Measurements from ENCODE around the gene C11orf98.
A peak's percentile ranks its signal among the peaks of the same experiment; 100 is the strongest.
"Not testable (repeated sequence)": the region's sequence is repeated elsewhere in the genome, so short reads cannot be mapped to it uniquely, and the experiment has no call there.

Gene C11orf98

DNA sequence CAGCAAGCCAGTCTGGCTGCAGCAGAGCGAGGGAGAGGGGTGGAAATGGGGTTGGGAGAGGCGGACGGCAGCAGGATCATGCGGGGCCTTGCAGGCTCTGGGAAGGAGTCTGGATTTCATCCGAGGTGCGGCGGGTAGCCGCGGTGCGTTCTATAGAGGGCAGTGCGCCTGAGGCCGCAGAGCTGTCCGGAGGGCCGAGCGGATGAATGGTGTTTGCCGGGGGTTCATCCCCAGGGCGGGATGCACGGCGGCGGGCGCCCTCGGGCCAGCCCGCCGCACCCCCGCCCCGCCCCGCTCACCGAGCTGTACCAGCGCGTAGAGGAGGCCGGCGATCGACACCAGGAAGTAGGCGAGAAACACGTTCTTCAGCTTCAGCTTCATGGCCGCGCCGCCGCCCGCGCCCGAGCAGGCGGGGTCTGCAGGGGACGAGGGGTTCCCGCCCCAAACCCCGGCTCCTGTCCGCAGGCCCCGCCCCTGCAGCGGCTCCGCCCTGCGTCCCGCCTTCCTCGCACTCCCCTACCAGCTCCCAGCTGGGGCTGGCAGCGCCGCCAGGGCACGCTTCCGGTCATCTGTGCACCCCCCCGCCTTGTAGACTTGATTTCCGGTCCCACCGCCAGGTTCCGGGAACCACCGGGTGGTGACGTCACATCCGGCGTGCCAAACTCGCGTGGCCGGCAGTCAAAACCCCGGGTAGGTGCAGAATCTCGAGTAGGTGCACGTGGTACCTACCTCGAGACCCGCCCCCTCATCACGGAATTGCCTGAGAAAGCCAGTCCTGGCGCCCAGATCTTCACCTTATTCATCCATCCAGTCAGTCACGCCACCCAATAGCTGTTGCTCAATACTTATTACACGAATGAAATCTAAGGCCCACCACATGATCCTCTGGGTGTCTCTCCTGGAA is 43.2 kb downstream of the C11orf98 start, which contains the start of gene B3GAT3:
Gene B3GAT3 (minus strand): TSS at position 420 of the 904 bp plus-strand sequence. CDS start 39 bp downstream, at position 381.
- peak; percentile 99 for DNase-seq
- no peaks in the 10 kb centered on the region for H3K9me3 ChIP-seq (replicated peaks; ENCODE audit: insufficient read depth, low read length)
- TF ChIP-seq EZH2 (optimal IDR thresholded peaks at IDR 0.05; ENCODE audit: low read depth, low read length) (no peak), CTCF (IDR thresholded peaks at IDR 0.05; ENCODE audit: low read length) (no peak), EZH2phosphoT487 (IDR thresholded peaks at IDR 0.05; ENCODE audit: low read length) (no peak)
- H3K9ac ChIP-seq (ENCODE audit: low read length): peak within 1 kb of the TSS; percentile 73
- H3K9me2 ChIP-seq (replicated peaks; ENCODE audit: insufficient read depth, low read length): no peaks in the 10 kb centered on the region
- peaks cover 10% of the 10 kb centered on the region for H3K4me1 ChIP-seq (ENCODE audit: low read length)
- peaks cover 14% of the 10 kb centered on the region for H3K79me2 ChIP-seq (ENCODE audit: low read length)
- 0 out of 2 replicates have a peak, but pooled peaks cover under 1% of the 10 kb centered on the region for H3K36me3 ChIP-seq (replicated peaks; ENCODE audit: insufficient read depth, low read length)
- peak within 1 kb of the TSS; percentile 80 for H3K4me3 ChIP-seq (ENCODE audit: low read length)
- peak within 1 kb of the TSS; percentile 55 for H3K4me2 ChIP-seq (ENCODE audit: low read depth, low read length)
- H3K27me3 ChIP-seq (replicated peaks; ENCODE audit: insufficient read depth, low read length): no peaks in the 10 kb centered on the region
- H3F3A ChIP-seq (ENCODE audit: insufficient read depth, low read length): peaks cover 25% of the 10 kb centered on the region
- H2AFZ ChIP-seq (ENCODE audit: low read length): peak within 1 kb of the TSS; percentile 35
- H3K27ac ChIP-seq (ENCODE audit: low read length): peak within 1 kb of the TSS; percentile 59; the same call in 1 of the 2 replicates
- no peaks in the 10 kb centered on the region for H4K20me1 ChIP-seq (ENCODE audit: insufficient read depth, low read length)

DNA sequence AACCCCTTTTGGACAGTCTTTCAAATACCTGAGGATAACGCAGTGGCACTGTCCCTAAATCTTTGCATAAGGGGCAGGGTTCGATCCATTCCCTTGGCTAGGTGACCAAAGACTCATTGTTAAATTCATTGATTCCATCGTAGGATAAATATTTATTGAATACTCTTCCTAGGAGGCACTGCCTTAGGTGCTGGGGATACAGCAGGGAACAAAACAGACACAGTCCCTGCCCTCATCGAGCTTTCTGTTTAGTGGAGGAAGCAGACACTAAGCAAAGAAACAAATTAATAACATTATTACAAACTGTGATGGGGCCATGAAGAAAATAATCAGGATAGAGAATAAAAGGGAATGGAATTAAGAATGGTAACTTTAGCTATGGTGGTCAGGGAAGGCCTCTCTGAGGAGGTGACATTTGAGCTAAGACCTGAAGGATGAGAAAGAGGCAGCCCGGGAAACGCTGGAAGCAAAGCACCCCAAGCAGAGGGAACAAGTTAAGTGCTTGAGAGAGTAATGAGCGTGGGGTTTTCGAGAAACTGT is 43.9 kb downstream of the C11orf98 start:
- Histone ChIP-seq H3K9ac (ENCODE audit: low read length) (peak overlapping the region; percentile 73), H4K20me1 (ENCODE audit: insufficient read depth, low read length) (no peaks in the 10 kb centered on the region), H3F3A (ENCODE audit: insufficient read depth, low read length) (peaks cover 25% of the 10 kb centered on the region), H3K27me3 (replicated peaks; ENCODE audit: insufficient read depth, low read length) (no peaks in the 10 kb centered on the region), H3K9me3 (replicated peaks; ENCODE audit: insufficient read depth, low read length) (no peaks in the 10 kb centered on the region), H3K4me2 (ENCODE audit: low read depth, low read length) (peak overlapping the region; percentile 55), H2AFZ (ENCODE audit: low read length) (peak overlapping the region; percentile 35), H3K4me3 (ENCODE audit: low read length) (peak overlapping the region; percentile 80), H3K9me2 (replicated peaks; ENCODE audit: insufficient read depth, low read length) (no peaks in the 10 kb centered on the region), H3K79me2 (ENCODE audit: low read length) (peaks cover 14% of the 10 kb centered on the region), H3K27ac (ENCODE audit: low read length) (peak overlapping the region; percentile 59; the same call in 1 of the 2 replicates), H3K4me1 (ENCODE audit: low read length) (peaks cover 10% of the 10 kb centered on the region), H3K36me3 (replicated peaks; ENCODE audit: insufficient read depth, low read length) (no peaks in the 10 kb centered on the region)
- TF ChIP-seq EZH2 (optimal IDR thresholded peaks at IDR 0.05; ENCODE audit: low read depth, low read length): no peak
- TF ChIP-seq EZH2phosphoT487 (IDR thresholded peaks at IDR 0.05; ENCODE audit: low read length): no peak
- no peak for TF ChIP-seq CTCF (IDR thresholded peaks at IDR 0.05; ENCODE audit: low read length)
- no peak for DNase-seq

DNA sequence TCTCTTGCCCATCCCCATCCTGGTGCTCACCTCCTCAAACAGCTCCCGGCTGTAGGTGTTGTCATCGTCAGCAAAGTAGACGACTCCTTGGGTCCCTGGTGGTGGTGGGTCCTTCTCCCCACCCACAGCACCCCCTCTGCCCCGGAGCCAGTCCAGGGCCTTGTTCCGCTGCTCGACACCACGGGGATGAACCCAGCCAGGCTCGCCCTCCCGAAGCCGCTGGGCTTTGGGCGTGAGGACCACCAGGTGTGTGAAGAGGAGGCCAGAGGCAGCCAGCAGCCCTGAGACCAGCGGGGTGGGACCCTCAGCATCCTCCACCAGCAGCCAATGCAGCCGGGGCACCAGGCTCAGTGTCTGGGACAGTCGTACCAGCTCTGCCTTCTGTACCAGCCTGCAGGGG is 48.1 kb downstream of the C11orf98 start:
- H3K27ac ChIP-seq (ENCODE audit: low read length); H3K27me3 ChIP-seq (replicated peaks; ENCODE audit: insufficient read depth, low read length); H3K36me3 ChIP-seq (replicated peaks; ENCODE audit: insufficient read depth, low read length); H2AFZ ChIP-seq (ENCODE audit: low read length); H3K4me3 ChIP-seq (ENCODE audit: low read length); H3K9ac ChIP-seq (ENCODE audit: low read length); H3K4me2 ChIP-seq (ENCODE audit: low read depth, low read length); DNase-seq; H3K9me2 ChIP-seq (replicated peaks; ENCODE audit: insufficient read depth, low read length); H4K20me1 ChIP-seq (ENCODE audit: insufficient read depth, low read length); H3K9me3 ChIP-seq (replicated peaks; ENCODE audit: insufficient read depth, low read length): not testable (repeated sequence)
- Histone ChIP-seq H3F3A (ENCODE audit: insufficient read depth, low read length) (peaks cover 22% of the 10 kb centered on the region), H3K79me2 (ENCODE audit: low read length) (peaks cover 14% of the 10 kb centered on the region), H3K4me1 (ENCODE audit: low read length) (peaks cover 21% of the 10 kb centered on the region)
